Heart right ventricle (tissue), 16 donors: ENCODE measurements around the gene ENO2. TPM values are rescaled to one million over a fixed set of nuclear protein-coding genes. Genes with fewer than 3 reads are reported as not detected.

ENCODE experiments used
- ATAC-seq, 8 donors: fragments of 200-7000 bp; cut with Tn5 transposase; one replicate each; pipeline ENCODE4 v1.9.1; 2020; ENCODE audit warnings: mild to moderate bottlenecking in 8 of 8, moderate library complexity in 8 of 8, moderate number of reproducible peaks in 1 of 8
- DNase-seq, 2 donors: peaks; one replicate each; pipeline ENCODE4 v3.0.0-alpha.2; 2020
- H3K27ac ChIP-seq, 10 donors: fragments of 200-600 bp; sonication (generic) in 2 of 10; one replicate each; pipeline versions ENCODE4 v1.5.0 to v1.8.0; 2020 to 2022; ENCODE audit warnings: mild to moderate bottlenecking in 3 of 10
- H3K27me3 ChIP-seq, 7 donors: fragments of 200-600 bp; one replicate each; pipeline ENCODE4 v1.8.0; 2021 to 2022; ENCODE audit warnings: mild to moderate bottlenecking in 2 of 7
- H3K36me3 ChIP-seq, 9 donors: fragments of 200-600 bp; sonication (generic) in 1 of 9; one replicate each; pipeline versions ENCODE4 v1.5.0 to v1.8.0; 2020 to 2022; ENCODE audit warnings: mild to moderate bottlenecking in 2 of 9
- H3K4me1 ChIP-seq, 9 donors: fragments of 200-600 bp; sonication (generic) in 1 of 9; one replicate each; pipeline versions ENCODE4 v1.5.0 to v1.8.0; 2020 to 2022; ENCODE audit warnings: mild to moderate bottlenecking in 4 of 9
- H3K4me3 ChIP-seq, 10 donors: fragments of 200-600 bp; sonication (generic) in 2 of 10; one replicate each; pipeline versions ENCODE4 v1.5.0 to v1.8.0; 2020 to 2022; ENCODE audit warnings: mild to moderate bottlenecking in 7 of 10, moderate library complexity in 2 of 10
- H3K9me3 ChIP-seq, 11 donors: fragments of 200-600 bp in 10 of 11; sonication (generic) in 2 of 11; one replicate each; pipeline versions ENCODE4 v1.5.0 to v1.8.0; 2013 to 2022; ENCODE audit warnings: mild to moderate bottlenecking in 2 of 11, control low read depth in 1 of 11, moderate library complexity in 1 of 11
- WGBS, 2 donors: extraction: QIAGEN DNeasy Blood & Tissue Kit; methylation state at CpG; one replicate each; pipeline ENCODE4 v1.1.7; 2013; ENCODE audit warnings: inconsistent platforms in 1 of 2; 5-methylcytosine and 5-hydroxymethylcytosine counted together
- intact Hi-C, 10 donors: fragments of 100-400 bp; cut with DNase I; formaldehyde crosslinking; loops; one replicate each; pipeline versions ENCODE4 v1.11.1 to v1.14.2; 2022
- microRNA-seq, 2 donors: library from miRNA; unstranded; fragments of <30 nt; microRNA quantifications; one replicate each; pipeline ENCODE4 v1.2.0, GENCODE V29; 2021
- polyA plus RNA-seq, 2 donors: library from polyadenylated mRNA; stranded (reverse); fragments of 200-250 nt; gene quantifications; one replicate each; pipeline ENCODE4 v1.2.3, GENCODE V29; 2013
- total RNA-seq, 10 donors: library from RNA; stranded (reverse); fragmentation: NEBNext Ultra II Directional in 3 of 10; extraction: Animal tissue kit (Norgen Biotek cat#: 25700) in 3 of 10; gene quantifications; one replicate each; pipeline versions ENCODE4 v1.2.1 to v1.2.4, GENCODE V29; 2021 to 2023
- TF ChIP-seq, protein P1 (sequence below), 9 donors: fragments of 200-600 bp; sonication (generic) in 2 of 9; IDR thresholded peaks; one replicate each; pipeline versions ENCODE4 v1.5.0 to v1.8.0; 2021 to 2022; ENCODE audit warnings: antibody characterized with exemption in 9 of 9, mild to moderate bottlenecking in 5 of 9, moderate library complexity in 1 of 9
- donor health status: Arrhythmogenic right ventricular cardiomyopathy.
- donor health status: ischemic (EF 13 %, LVEDD 7.1; RV severe dilation, severe dysfunction).
- donor health status: healthy with polysubstance abuse.
- donor health status: DM: no; HTN: yes; CAD: no.
- donor health status: DM: no; HTN: no; CAD: no.
- donor health status: ischemic (EF 25% LVEDD 6.9; RV normal size, moderate dysfunction).
- donor health status: ischemic (EF 25% LVEDD 5.7; RV mildly dilated, moderate dysfunction).
- donor health status: healthy.
- donor health status: DM: yes; HTN: yes; CAD: no.
- donor health status: Ischemic cardiomyopathy.
- donor health status: ischemic (EF 35%, LVEDD 5.7; RV mildly dilated, moderate dysfunction).
- donor health status: nonischemic (EF 11% LVEDD 7.7; RV severe dilation, severe dysfunction).
- donor health status: DM: yes; HTN: yes; CAD: no.
- donor health status: PGD.
- donor health status: ischemic (EF 29% LVEDD 5.4; RV normal size, mild dysfunction).
- donor health status: nonischemic (EF 23%, LVEDD 6.1; RV moderate dilation, normal function).

ENO2 gene
- total and polyA plus RNA-seq, 12 donors = 6.3 to 68.4 (median 16.7) TPM

DNA sequence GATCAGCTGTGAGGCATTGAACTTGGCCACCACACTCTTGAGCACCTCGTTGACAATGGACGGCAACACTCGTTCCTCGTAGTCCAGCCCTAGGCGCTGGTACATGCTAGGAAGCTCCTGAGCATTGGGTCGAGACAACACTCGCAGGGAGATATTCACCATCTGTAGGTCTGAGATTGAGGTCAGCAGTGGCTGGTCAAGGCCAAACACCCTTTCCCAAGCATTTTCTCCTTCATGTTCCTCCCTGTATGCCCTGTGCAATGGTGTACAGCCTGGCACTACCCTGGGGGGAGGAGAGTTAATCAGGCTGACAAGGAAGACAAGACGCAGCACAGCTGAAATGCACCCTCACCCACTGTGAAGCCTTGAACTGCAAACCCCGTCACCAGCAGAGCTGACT lies 54.0 kb downstream of the ENO2 start:
- H3K4me1 ChIP-seq = peaks cover 11 to 52% (median 39%) of the 10 kb centered on the region in 9 donors
- H3K27me3 ChIP-seq = no peaks in the 10 kb centered on the region
- ATAC-seq = no peak
- H3K9me3 ChIP-seq = no peaks in the 10 kb centered on the region
- TF ChIP-seq, protein P1, sequence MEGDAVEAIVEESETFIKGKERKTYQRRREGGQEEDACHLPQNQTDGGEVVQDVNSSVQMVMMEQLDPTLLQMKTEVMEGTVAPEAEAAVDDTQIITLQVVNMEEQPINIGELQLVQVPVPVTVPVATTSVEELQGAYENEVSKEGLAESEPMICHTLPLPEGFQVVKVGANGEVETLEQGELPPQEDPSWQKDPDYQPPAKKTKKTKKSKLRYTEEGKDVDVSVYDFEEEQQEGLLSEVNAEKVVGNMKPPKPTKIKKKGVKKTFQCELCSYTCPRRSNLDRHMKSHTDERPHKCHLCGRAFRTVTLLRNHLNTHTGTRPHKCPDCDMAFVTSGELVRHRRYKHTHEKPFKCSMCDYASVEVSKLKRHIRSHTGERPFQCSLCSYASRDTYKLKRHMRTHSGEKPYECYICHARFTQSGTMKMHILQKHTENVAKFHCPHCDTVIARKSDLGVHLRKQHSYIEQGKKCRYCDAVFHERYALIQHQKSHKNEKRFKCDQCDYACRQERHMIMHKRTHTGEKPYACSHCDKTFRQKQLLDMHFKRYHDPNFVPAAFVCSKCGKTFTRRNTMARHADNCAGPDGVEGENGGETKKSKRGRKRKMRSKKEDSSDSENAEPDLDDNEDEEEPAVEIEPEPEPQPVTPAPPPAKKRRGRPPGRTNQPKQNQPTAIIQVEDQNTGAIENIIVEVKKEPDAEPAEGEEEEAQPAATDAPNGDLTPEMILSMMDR (IDR thresholded peaks at IDR 0.05) = no peak
- intact Hi-C loops = loop anchor here in 3 of 10 donors (5.0 to 10.0 kb wide), 3 partner anchors 46 to 124 kb away; partner anchors contain the start of genes C1R (in 1 of the 3), LPCAT3 (in 1 of the 3) and SPSB2 (in 1 of the 3)
- H3K27ac ChIP-seq = no peak overlapping the region
- H3K36me3 ChIP-seq = peaks cover 0 to 58% (median 32%) of the 10 kb centered on the region in 9 donors
- 77% methylated on average over 9 of the region's 9 CpGs for WGBS, 2 donors
- H3K4me3 ChIP-seq = peak overlapping the region in 1 of 10 donors; percentile 98
- DNase-seq = no peak

DNA sequence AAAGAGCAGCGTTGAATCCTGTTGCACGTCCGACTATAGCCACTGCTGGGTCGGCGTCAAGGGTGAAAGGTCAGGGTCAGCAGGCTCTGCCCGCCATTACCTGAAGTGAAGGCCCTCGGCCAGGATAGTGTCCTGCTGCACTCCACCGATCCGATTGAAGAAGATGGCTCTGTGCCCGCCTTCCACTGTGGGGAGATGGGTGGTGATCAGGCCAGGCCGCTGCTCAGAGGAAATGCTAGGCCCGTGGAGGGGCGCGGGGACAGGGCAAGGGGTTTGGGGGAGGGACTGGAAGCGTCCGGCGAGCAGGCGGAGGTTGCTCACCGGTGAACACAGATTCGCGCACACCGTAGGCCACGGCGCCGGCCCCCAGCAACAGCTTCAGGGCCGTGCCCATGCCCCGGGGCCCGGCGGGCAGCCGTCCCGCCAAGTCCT lies 55.7 kb downstream of the ENO2 start:
- ATAC-seq (peak in 5 of 8 donors; percentile 22 to 67 (median 32)), DNase-seq (no peak)
- H3K27ac ChIP-seq = peak overlapping the region; percentile 80 to 98 (median 94)
- H3K27me3 ChIP-seq = no peaks in the 10 kb centered on the region
- TF ChIP-seq, protein P1 (IDR thresholded peaks at IDR 0.05) = no peak
- H3K36me3 ChIP-seq = peaks cover 0 to 70% (median 40%) of the 10 kb centered on the region in 9 donors
- WGBS, 2 donors = 1% methylated on average over 31 of the region's 31 CpGs
- H3K4me1 ChIP-seq = peaks cover 8 to 39% (median 31%) of the 10 kb centered on the region in 9 donors
- intact Hi-C loops = loop anchor here in 6 of 10 donors (1.0 to 5.0 kb wide), 4 partner anchors 27 to 49 kb away; partner anchors contain the start of genes LPCAT3 (in 6 of the 6) and RNU7-1 (in 1 of the 6)
- no peaks in the 10 kb centered on the region for H3K9me3 ChIP-seq
- H3K4me3 ChIP-seq = peak overlapping the region; percentile 77 to 99 (median 92)

Small RNA genes lying within 50 kb of the gene (microRNA-seq; reads per million reads assigned to microRNA genes)
- gene MIR141 (1.8 to 30.2 reads per million in 2 donors), gene MIR200C (22.1 to 293 reads per million in 2 donors)

Other genes with a start within 250 kb of the ENO2 start
- gene ZNF384, start 225.2 kb upstream of the ENO2 start, total RNA-seq = 10 to 100 TPM; 25.1 to 36.0 (median 29.0) TPM
- 10 to 100 TPM; 17.6 to 23.7 TPM for gene ZNF384, start 225.2 kb upstream of the ENO2 start, polyA plus RNA-seq
- gene PIANP, start 213.8 kb upstream of the ENO2 start, total RNA-seq = under 1 TPM in 4 of 10 donors, not detected in 6; 0.12 to 0.54 (median 0.25) TPM
- gene PIANP, start 213.8 kb upstream of the ENO2 start, polyA plus RNA-seq = under 1 TPM; 0.22 to 0.58 TPM
- gene COPS7A, start 190.5 kb upstream of the ENO2 start, total RNA-seq = 10 to 100 TPM; 67.4 to 89.8 (median 77.9) TPM
- 10 to 100 TPM; 31.1 to 91.5 TPM for gene COPS7A, start 190.5 kb upstream of the ENO2 start, polyA plus RNA-seq
- gene MLF2, start 161.4 kb upstream of the ENO2 start, total RNA-seq = 100 to 1,000 TPM; 135 to 182 (median 148) TPM
- gene MLF2, start 161.4 kb upstream of the ENO2 start, polyA plus RNA-seq = 100 to 1,000 TPM; 108 to 197 TPM
- gene PTMS, start 148.2 kb upstream of the ENO2 start, total RNA-seq = 100 to 1,000 TPM in 5 of 10 donors, 10 to 100 TPM in 5; 73.3 to 194 (median 96.0) TPM
- gene PTMS, start 148.2 kb upstream of the ENO2 start, polyA plus RNA-seq = 100 to 1,000 TPM; 289 to 361 TPM
- gene LAG3, start 142.1 kb upstream of the ENO2 start, total RNA-seq = 1 to 10 TPM in 1 of 10 donors, under 1 TPM in 7, not detected in 2; 0.16 to 2.1 (median 0.26) TPM
- gene LAG3, start 142.1 kb upstream of the ENO2 start, polyA plus RNA-seq = 1 to 10 TPM in 1 of 2 donors, under 1 TPM in 1; 0.13 to 1.2 TPM
- gene CD4, start 125.1 kb upstream of the ENO2 start, total RNA-seq = 10 to 100 TPM in 2 of 10 donors, 1 to 10 TPM in 8; 2.8 to 44.3 (median 5.0) TPM
- gene CD4, start 125.1 kb upstream of the ENO2 start, polyA plus RNA-seq = 1 to 10 TPM; 2.6 to 3.2 TPM
- gene GPR162, start 92.8 kb upstream of the ENO2 start, total RNA-seq = 1 to 10 TPM; 1.8 to 5.7 (median 3.8) TPM
- 10 to 100 TPM in 1 of 2 donors, 1 to 10 TPM in 1; 7.0 to 16.8 TPM for gene GPR162, start 92.8 kb upstream of the ENO2 start, polyA plus RNA-seq
- gene P3H3, start 86.2 kb upstream of the ENO2 start, total RNA-seq = 10 to 100 TPM in 9 of 10 donors, 1 to 10 TPM in 1; 6.4 to 24.6 (median 16.0) TPM
- 10 to 100 TPM; 12.5 to 37.8 TPM for gene P3H3, start 86.2 kb upstream of the ENO2 start, polyA plus RNA-seq
- 10 to 100 TPM in 2 of 10 donors, 1 to 10 TPM in 8; 2.4 to 14.6 (median 7.5) TPM for gene GNB3, start 73.7 kb upstream of the ENO2 start, total RNA-seq
- gene GNB3, start 73.7 kb upstream of the ENO2 start, polyA plus RNA-seq = 10 to 100 TPM in 1 of 2 donors, 1 to 10 TPM in 1; 1.9 to 15.0 TPM
- 1 to 10 TPM in 3 of 10 donors, under 1 TPM in 6, not detected in 1; 0.22 to 4.0 (median 0.55) TPM for gene CDCA3, start 63.3 kb upstream of the ENO2 start, total RNA-seq
- 1 to 10 TPM in 1 of 2 donors, under 1 TPM in 1; 0.45 to 1.5 TPM for gene CDCA3, start 63.3 kb upstream of the ENO2 start, polyA plus RNA-seq
- gene USP5, start 62.4 kb upstream of the ENO2 start, total RNA-seq = 10 to 100 TPM; 64.8 to 95.5 (median 74.1) TPM
- gene USP5, start 62.4 kb upstream of the ENO2 start, polyA plus RNA-seq = 10 to 100 TPM; 17.6 to 37.4 TPM
- 1,000 to 10,000 TPM in 1 of 10 donors, 100 to 1,000 TPM in 9; 739 to 1,044 (median 839) TPM for gene TPI1, start 47.0 kb upstream of the ENO2 start, total RNA-seq
- 1,000 to 10,000 TPM in 1 of 2 donors, 100 to 1,000 TPM in 1; 367 to 1,432 TPM for gene TPI1, start 47.0 kb upstream of the ENO2 start, polyA plus RNA-seq
- 1 to 10 TPM; 2.0 to 5.6 (median 3.4) TPM for gene SPSB2, start 41.3 kb upstream of the ENO2 start, total RNA-seq
- gene SPSB2, start 41.3 kb upstream of the ENO2 start, polyA plus RNA-seq = 1 to 10 TPM; 5.4 to 5.6 TPM
- 10 to 100 TPM in 6 of 10 donors, 1 to 10 TPM in 4; 6.5 to 16.1 (median 11.0) TPM for gene LRRC23, start 9.8 kb upstream of the ENO2 start, total RNA-seq
- gene LRRC23, start 9.8 kb upstream of the ENO2 start, polyA plus RNA-seq = 10 to 100 TPM; 12.6 to 16.6 TPM
- gene ATN1, start 13.4 kb downstream of the ENO2 start, total RNA-seq = 10 to 100 TPM; 54.7 to 96.7 (median 65.8) TPM
- 10 to 100 TPM; 48.7 to 92.5 TPM for gene ATN1, start 13.4 kb downstream of the ENO2 start, polyA plus RNA-seq
- not detected for gene RNU7-1, start 29.2 kb downstream of the ENO2 start, total RNA-seq
- gene RNU7-1, start 29.2 kb downstream of the ENO2 start, polyA plus RNA-seq = not detected
- 100 to 1,000 TPM; 134 to 213 (median 167) TPM for gene C12orf57, start 29.4 kb downstream of the ENO2 start, total RNA-seq
- gene C12orf57, start 29.4 kb downstream of the ENO2 start, polyA plus RNA-seq = 100 to 1,000 TPM; 182 to 654 TPM
- gene PTPN6, start 36.8 kb downstream of the ENO2 start, total RNA-seq = 10 to 100 TPM in 2 of 10 donors, 1 to 10 TPM in 8; 2.9 to 32.5 (median 5.3) TPM
- gene PTPN6, start 36.8 kb downstream of the ENO2 start, polyA plus RNA-seq = 10 to 100 TPM in 1 of 2 donors, 1 to 10 TPM in 1; 8.1 to 12.1 TPM
- gene PHB2, start 56.1 kb downstream of the ENO2 start, total RNA-seq = 100 to 1,000 TPM; 139 to 203 (median 160) TPM
- gene PHB2, start 56.1 kb downstream of the ENO2 start, polyA plus RNA-seq = 100 to 1,000 TPM; 102 to 178 TPM
- gene EMG1, start 56.3 kb downstream of the ENO2 start, total RNA-seq = 10 to 100 TPM; 33.5 to 42.1 (median 38.3) TPM
- 10 to 100 TPM; 13.8 to 31.4 TPM for gene EMG1, start 56.3 kb downstream of the ENO2 start, polyA plus RNA-seq
- 10 to 100 TPM; 19.9 to 65.8 (median 34.1) TPM for gene LPCAT3, start 103.9 kb downstream of the ENO2 start, total RNA-seq
- 10 to 100 TPM; 36.4 to 41.2 TPM for gene LPCAT3, start 103.9 kb downstream of the ENO2 start, polyA plus RNA-seq
- gene C1S, start 146.1 kb downstream of the ENO2 start, total RNA-seq = 100 to 1,000 TPM in 3 of 10 donors, 10 to 100 TPM in 7; 25.1 to 151 (median 51.6) TPM
- 10 to 100 TPM; 53.4 to 64.9 TPM for gene C1S, start 146.1 kb downstream of the ENO2 start, polyA plus RNA-seq
- gene C1R, start 177.9 kb downstream of the ENO2 start, total RNA-seq = 100 to 1,000 TPM in 4 of 10 donors, 10 to 100 TPM in 6; 19.9 to 238 (median 59.0) TPM
- gene C1R, start 177.9 kb downstream of the ENO2 start, polyA plus RNA-seq = 100 to 1,000 TPM in 1 of 2 donors, 10 to 100 TPM in 1; 73.0 to 209 TPM
- gene C1RL, start 194.6 kb downstream of the ENO2 start, total RNA-seq = 10 to 100 TPM in 3 of 10 donors, 1 to 10 TPM in 7; 4.5 to 24.9 (median 7.5) TPM
- gene C1RL, start 194.6 kb downstream of the ENO2 start, polyA plus RNA-seq = 10 to 100 TPM in 1 of 2 donors, 1 to 10 TPM in 1; 8.3 to 22.3 TPM
- 1 to 10 TPM in 1 of 10 donors, under 1 TPM in 3, not detected in 6; 0.34 to 3.2 (median 0.56) TPM for gene RBP5, start 214.3 kb downstream of the ENO2 start, total RNA-seq
- gene RBP5, start 214.3 kb downstream of the ENO2 start, polyA plus RNA-seq = 1 to 10 TPM in 1 of 2 donors, under 1 TPM in 1; 0.66 to 1.8 TPM
- 10 to 100 TPM in 2 of 10 donors, 1 to 10 TPM in 8; 3.7 to 16.8 (median 6.0) TPM for gene CLSTN3, start 215.8 kb downstream of the ENO2 start, total RNA-seq
- gene CLSTN3, start 215.8 kb downstream of the ENO2 start, polyA plus RNA-seq = 1 to 10 TPM; 3.9 to 6.8 TPM